GM21526 (cell line): Measurements from ENCODE around the gene NCMAP.
"Not testable (repeated sequence)": the region's sequence is repeated elsewhere in the genome, so short reads cannot be mapped to it uniquely, and the experiment has no call there.

Experiments
- ATAC-seq: cut with Tn5 transposase; IDR thresholded peaks from one replicate; pipeline ENCODE4 v1.9.1; 2021; ENCODE audit warnings: moderate library complexity; ENCODE audit not compliant: unreplicated experiment, low FRiP score

The NCMAP gene

GRCh38 chr1:24555591-24556413, at the start of gene NCMAP:
TSS of gene NCMAP (plus strand) at chr1:24556087. CDS start at chr1:24595431, 39,344 bp downstream.
- ATAC-seq: no peak

GRCh38 chr1:24506691-24507381, 49.1 kb upstream of the NCMAP start:
- ATAC-seq: no peak

- no peak for ATAC-seq
These were observed 48.5 kb upstream of the NCMAP start for GRCh38 chr1:24507405-24507804.

GRCh38 chr1:24508911-24509310, 47.0 kb upstream of the NCMAP start:
- no peak for ATAC-seq

GRCh38 chr1:24513706-24514105, 42.2 kb upstream of the NCMAP start:
- no peak for ATAC-seq

- no peak for ATAC-seq
These were observed 40.9 kb upstream of the NCMAP start for GRCh38 chr1:24514946-24515345.

- ATAC-seq: not testable (repeated sequence)
These were observed 40.1 kb upstream of the NCMAP start for GRCh38 chr1:24515671-24516209.

GRCh38 chr1:24516506-24516905, 39.4 kb upstream of the NCMAP start:
- no peak for ATAC-seq

GRCh38 chr1:24517898-24518297, 38.0 kb upstream of the NCMAP start:
- no peak for ATAC-seq

- ATAC-seq: not testable (repeated sequence)
These were observed 35.6 kb upstream of the NCMAP start for GRCh38 chr1:24520282-24520681.

- ATAC-seq: no peak
These were observed 30.3 kb upstream of the NCMAP start for GRCh38 chr1:24525606-24526005.

GRCh38 chr1:24526045-24526444, 29.8 kb upstream of the NCMAP start:
- ATAC-seq: no peak

GRCh38 chr1:24526940-24527542, 28.8 kb upstream of the NCMAP start:
- ATAC-seq: no peak

GRCh38 chr1:24528744-24529143, 27.1 kb upstream of the NCMAP start:
- no peak for ATAC-seq

GRCh38 chr1:24529292-24529691, 26.6 kb upstream of the NCMAP start:
- ATAC-seq: not testable (repeated sequence)

- no peak for ATAC-seq
These were observed 20.9 kb upstream of the NCMAP start for GRCh38 chr1:24535021-24535424.

- ATAC-seq: no peak
These were observed 20.1 kb upstream of the NCMAP start for GRCh38 chr1:24535778-24536177.

- ATAC-seq: peak; percentile 45
These were observed 19.5 kb upstream of the NCMAP start for GRCh38 chr1:24536391-24536840.

- ATAC-seq: no peak
These were observed 15.6 kb upstream of the NCMAP start for GRCh38 chr1:24540051-24540905.
